ENCODE measurements around the gene OSBPL10. TPM values are rescaled to one million over a fixed set of nuclear protein-coding genes. Genes with fewer than 3 reads are reported as not detected.

Gene OSBPL10
- total RNA-seq, 4 donors from 2014 or later, result 30.0 to 49.7 (median 43.7) TPM

GRCh38 chr3:31654998-31655397, 326.1 kb downstream of the OSBPL10 start:
- Histone ChIP-seq H3K9me3 (peaks cover 0 to 51% of the 10 kb centered on the region in 2 donors), H3K36me3 (no peaks in the 10 kb centered on the region), H3K4me1 (no peaks in the 10 kb centered on the region), H3K27me3 (no peaks in the 10 kb centered on the region), H3K4me3 (no peak overlapping the region), H3K27ac (no peak overlapping the region)
- intact Hi-C loops (cut with DNase I; ENCODE audit: low total_unique reads), result no loop called here
- TF ChIP-seq, protein P1, sequence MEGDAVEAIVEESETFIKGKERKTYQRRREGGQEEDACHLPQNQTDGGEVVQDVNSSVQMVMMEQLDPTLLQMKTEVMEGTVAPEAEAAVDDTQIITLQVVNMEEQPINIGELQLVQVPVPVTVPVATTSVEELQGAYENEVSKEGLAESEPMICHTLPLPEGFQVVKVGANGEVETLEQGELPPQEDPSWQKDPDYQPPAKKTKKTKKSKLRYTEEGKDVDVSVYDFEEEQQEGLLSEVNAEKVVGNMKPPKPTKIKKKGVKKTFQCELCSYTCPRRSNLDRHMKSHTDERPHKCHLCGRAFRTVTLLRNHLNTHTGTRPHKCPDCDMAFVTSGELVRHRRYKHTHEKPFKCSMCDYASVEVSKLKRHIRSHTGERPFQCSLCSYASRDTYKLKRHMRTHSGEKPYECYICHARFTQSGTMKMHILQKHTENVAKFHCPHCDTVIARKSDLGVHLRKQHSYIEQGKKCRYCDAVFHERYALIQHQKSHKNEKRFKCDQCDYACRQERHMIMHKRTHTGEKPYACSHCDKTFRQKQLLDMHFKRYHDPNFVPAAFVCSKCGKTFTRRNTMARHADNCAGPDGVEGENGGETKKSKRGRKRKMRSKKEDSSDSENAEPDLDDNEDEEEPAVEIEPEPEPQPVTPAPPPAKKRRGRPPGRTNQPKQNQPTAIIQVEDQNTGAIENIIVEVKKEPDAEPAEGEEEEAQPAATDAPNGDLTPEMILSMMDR (IDR thresholded peaks at IDR 0.05), result no peak
- TF ChIP-seq POLR2A (IDR thresholded peaks at IDR 0.05), result no peak
- DNase-seq, result no peak

DNA sequence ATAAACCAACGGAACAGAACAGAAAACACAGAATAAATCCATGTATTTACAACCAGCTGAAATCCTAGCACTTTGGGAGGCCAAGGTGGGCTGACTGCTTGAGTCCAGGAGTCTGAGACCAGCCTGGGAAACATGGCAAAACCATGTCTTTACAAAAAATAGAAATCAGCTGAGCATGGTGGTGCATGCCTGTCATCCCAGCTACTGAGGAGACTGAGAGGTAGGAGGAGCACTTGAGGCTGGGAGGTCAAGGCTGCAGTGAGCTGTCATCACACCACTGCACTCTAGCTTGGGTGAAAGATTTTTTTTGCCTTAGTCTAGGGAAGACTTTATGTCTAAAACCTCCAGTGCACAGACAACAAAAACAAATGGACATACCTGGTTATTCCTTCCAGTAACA, 327.6 kb downstream of the OSBPL10 start:
- H3K9me3 ChIP-seq, result peaks cover 0 to 61% of the 10 kb centered on the region in 2 donors
- no peaks in the 10 kb centered on the region for H3K4me1 ChIP-seq
- H3K4me3 ChIP-seq, result no peak overlapping the region
- intact Hi-C loops (cut with DNase I; ENCODE audit: low total_unique reads), result no loop called here
- H3K27ac ChIP-seq, result no peak overlapping the region
- no peak for TF ChIP-seq POLR2A (IDR thresholded peaks at IDR 0.05)
- TF ChIP-seq, protein P1 (IDR thresholded peaks at IDR 0.05), result no peak
- no peaks in the 10 kb centered on the region for H3K27me3 ChIP-seq
- no peak for DNase-seq
- H3K36me3 ChIP-seq, result no peaks in the 10 kb centered on the region

GRCh38 chr3:31652296-31652695, 328.8 kb downstream of the OSBPL10 start:
- H3K9me3 ChIP-seq, result peaks cover 0 to 61% of the 10 kb centered on the region in 2 donors

DNA sequence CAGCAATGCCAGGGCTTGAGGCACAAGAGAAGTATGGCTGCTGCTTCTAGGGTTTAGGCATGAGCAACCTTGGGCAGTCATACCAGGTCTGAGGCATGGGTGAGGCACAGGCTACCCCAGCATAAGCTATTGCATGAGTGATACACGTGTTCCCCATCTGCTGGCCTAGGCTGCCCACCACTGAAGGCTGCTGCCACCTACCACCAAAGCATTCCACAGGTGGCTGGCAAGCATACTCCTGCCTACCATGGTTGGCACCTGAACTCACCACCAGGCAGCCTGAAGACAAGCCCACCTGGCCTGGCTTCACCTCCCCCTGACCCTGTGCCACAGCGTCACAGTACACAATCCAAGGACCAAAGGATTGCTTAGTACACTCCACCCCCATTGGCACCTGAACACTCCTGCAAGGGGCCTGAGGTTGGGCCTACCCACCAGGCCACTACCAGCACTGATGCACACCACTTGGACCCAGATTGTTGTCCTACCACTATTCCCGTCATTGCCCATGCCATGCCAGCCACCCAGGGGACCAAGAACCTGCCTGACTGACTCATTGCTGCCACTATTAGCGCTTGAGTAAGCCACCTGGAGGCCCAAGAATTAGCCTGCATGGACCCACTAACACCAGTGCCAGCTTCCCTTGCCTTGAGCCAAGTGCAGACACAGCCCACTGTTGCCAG, 332.6 kb downstream of the OSBPL10 start:
- Histone ChIP-seq H3K27me3 (no peaks in the 10 kb centered on the region), H3K4me3 (no peak overlapping the region), H3K27ac (no peak overlapping the region), H3K9me3 (peaks cover 0 to 36% of the 10 kb centered on the region in 2 donors), H3K36me3 (no peaks in the 10 kb centered on the region), H3K4me1 (no peaks in the 10 kb centered on the region)
- TF ChIP-seq POLR2A (IDR thresholded peaks at IDR 0.05), result no peak
- TF ChIP-seq, protein P1 (IDR thresholded peaks at IDR 0.05), result no peak
- intact Hi-C loops (cut with DNase I; ENCODE audit: low total_unique reads), result no loop called here
- no peak for DNase-seq

More at GRCh38 chr3:31652296-31652695, 328.8 kb downstream of the OSBPL10 start:
- Histone ChIP-seq H3K4me1 (no peaks in the 10 kb centered on the region), H3K27ac (no peak overlapping the region), H3K36me3 (no peaks in the 10 kb centered on the region), H3K27me3 (no peaks in the 10 kb centered on the region), H3K4me3 (no peak overlapping the region)
- DNase-seq, result no peak
- intact Hi-C loops (cut with DNase I; ENCODE audit: low total_unique reads), result no loop called here
- no peak for TF ChIP-seq POLR2A (IDR thresholded peaks at IDR 0.05)
- TF ChIP-seq, protein P1 (IDR thresholded peaks at IDR 0.05), result no peak

DNA sequence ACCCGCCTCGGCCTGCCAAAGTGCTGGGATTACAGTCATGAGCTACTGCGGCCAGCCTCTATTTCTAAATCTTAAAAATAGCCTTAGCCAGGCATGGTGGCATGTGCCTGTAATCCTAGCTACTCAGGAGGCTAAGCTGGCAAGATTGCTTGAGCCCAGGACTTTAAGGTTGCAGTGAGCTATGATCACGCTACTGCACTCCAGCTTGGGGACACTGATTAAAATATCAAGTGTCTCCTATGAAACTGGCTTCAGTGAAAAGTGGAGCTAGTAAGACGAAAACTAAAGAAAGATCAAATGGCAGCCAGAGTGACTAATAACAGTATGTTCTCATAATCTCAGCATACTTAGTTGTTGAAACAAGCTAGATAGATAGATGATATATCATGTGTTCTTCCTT, 335.8 kb downstream of the OSBPL10 start:
- TF ChIP-seq POLR2A (IDR thresholded peaks at IDR 0.05), result no peak
- TF ChIP-seq, protein P1 (IDR thresholded peaks at IDR 0.05), result no peak
- no peaks in the 10 kb centered on the region for H3K4me1 ChIP-seq
- H3K9me3 ChIP-seq, result peaks cover 0 to 13% of the 10 kb centered on the region in 2 donors
- H3K4me3 ChIP-seq, result no peak overlapping the region
- no peaks in the 10 kb centered on the region for H3K36me3 ChIP-seq
- intact Hi-C loops (cut with DNase I; ENCODE audit: low total_unique reads), result no loop called here
- DNase-seq, result no peak
- no peak overlapping the region for H3K27ac ChIP-seq
- H3K27me3 ChIP-seq, result no peaks in the 10 kb centered on the region
